Measurements from ENCODE around the gene HDAC4. TPM values are rescaled to one million over a fixed set of nuclear protein-coding genes. Genes with fewer than 3 reads are reported as not detected.

Gene HDAC4
- total and polyA plus RNA-seq, 2 of the 8 experiments (the other 6 are each of a cell fraction or from before 2014, with no cell fraction given) = 15.4 to 31.5 TPM

GRCh38 chr2:239382384-239382880 is 18.4 kb downstream of the HDAC4 start:
- Histone ChIP-seq H3K79me2 (ENCODE audit: control insufficient read depth in 1 of 2, insufficient read depth in 2 of 2, low read length in 2 of 2) (peaks cover 0 to 89% of the 10 kb centered on the region in 2 experiments; a peak in 2 of 4 replicates), H2BK15ac (ENCODE audit: low read length) (no peak overlapping the region), H4K20me1 (replicated peaks in 1 of 2; ENCODE audit: control insufficient read depth in 1 of 2, insufficient read depth in 2 of 2, low read length in 2 of 2) (peaks cover 25 to 31% of the 10 kb centered on the region in 2 experiments), H2BK120ac (replicated peaks; ENCODE audit: low read depth, low read length) (no peak overlapping the region), H3K14ac (ENCODE audit: insufficient read length) (no peak overlapping the region), H3K23me2 (ENCODE audit: low read depth, low read length) (no peaks in the 10 kb centered on the region), H3K9ac (replicated peaks in 1 of 4; ENCODE audit: extremely low read depth in 1 of 4, low read depth in 3 of 4, low read length in 3 of 4) (no peak overlapping the region), H4K91ac (replicated peaks; ENCODE audit: insufficient read length, low read length) (no peak overlapping the region), H2BK12ac (ENCODE audit: low read depth, low read length) (no peak overlapping the region), H3K4ac (replicated peaks; ENCODE audit: insufficient read length, low read depth, low read length) (no peak overlapping the region), H3K36me3 (ENCODE audit: control insufficient read depth in 2 of 4, insufficient read depth in 4 of 4, low read length in 3 of 4) (no peaks in the 10 kb centered on the region; a peak in 1 of 8 replicates), H2AK5ac (ENCODE audit: low read depth, low read length) (no peak overlapping the region), H3K56ac (replicated peaks; ENCODE audit: insufficient read length, low read depth, low read length) (no peak overlapping the region), H2AFZ (ENCODE audit: low read length) (no peak overlapping the region), H2BK20ac (ENCODE audit: low read length) (no peak overlapping the region), H2BK5ac (ENCODE audit: low read depth, low read length) (no peak overlapping the region), H3K4me1 (replicated peaks in 1 of 4; ENCODE audit: control insufficient read depth in 3 of 4, insufficient read depth in 4 of 4, low read length in 3 of 4) (peaks cover 12 to 35% (median 20%) of the 10 kb centered on the region in 4 experiments), H3K4me3 (ENCODE audit: extremely low read depth in 1 of 4, insufficient read depth in 2 of 4, low read depth in 3 of 4, low read length in 4 of 4) (no peak overlapping the region), H4K5ac (ENCODE audit: insufficient read length, low read depth, low read length) (no peak overlapping the region), H3K18ac (ENCODE audit: extremely low read depth, low read length) (no peak overlapping the region), H4K8ac (ENCODE audit: extremely low read depth, insufficient read depth, low read length) (no peak overlapping the region), H3K79me1 (ENCODE audit: low read depth, low read length) (peaks cover 33% of the 10 kb centered on the region), H3K9me3 (ENCODE audit: insufficient read depth in 2 of 2, low read depth in 1 of 2, low read length in 1 of 2) (no peaks in the 10 kb centered on the region), H3K23ac (ENCODE audit: insufficient read length) (no peak overlapping the region), H3K4me2 (ENCODE audit: insufficient read depth in 1 of 2, low read depth in 2 of 2, low read length in 2 of 2) (no peak overlapping the region; a peak in 1 of 4 replicates), H3K27ac (ENCODE audit: low read depth, low read length) (no peak overlapping the region), H3K27me3 (replicated peaks in 1 of 4; ENCODE audit: control insufficient read depth in 3 of 4, extremely low read depth in 1 of 4, insufficient read depth in 3 of 4, low read length in 3 of 4) (no peaks in the 10 kb centered on the region)
- no peak for TF ChIP-seq KDM1A (IDR thresholded peaks at IDR 0.05; ENCODE audit: borderline replicate concordance, low read length)
- no peak for TF ChIP-seq TBP (IDR thresholded peaks at IDR 0.05; ENCODE audit: low read depth, low read length)
- no peak for TF ChIP-seq BACH1 (IDR thresholded peaks at IDR 0.05; ENCODE audit: low read length)
- TF ChIP-seq ZNF274 (IDR thresholded peaks at IDR 0.05; ENCODE audit: borderline replicate concordance, extremely low read depth, low read length) = no peak
- no peak for TF ChIP-seq BCL11A (IDR thresholded peaks at IDR 0.05; ENCODE audit: low read depth in 2 of 2, low read length in 2 of 2)
- no peak for TF ChIP-seq JUND (IDR thresholded peaks at IDR 0.05; ENCODE audit: low read length)
- TF ChIP-seq SIN3A (conservative IDR thresholded peaks at IDR 0.05 in 1 of 2, IDR thresholded peaks at IDR 0.05 in 1 of 2; ENCODE audit: low read depth in 1 of 2, low read length in 2 of 2) = no peak
- no peak for TF ChIP-seq GTF2F1 (IDR thresholded peaks at IDR 0.05; ENCODE audit: borderline replicate concordance, low read depth, low read length)
- TF ChIP-seq ASH2L (IDR thresholded peaks at IDR 0.05; ENCODE audit: low read length) = no peak
- TF ChIP-seq SRF (IDR thresholded peaks at IDR 0.05; ENCODE audit: low read depth, low read length) = no peak
- no peak for TF ChIP-seq FOSL1 (IDR thresholded peaks at IDR 0.05; ENCODE audit: insufficient read depth, low read depth, low read length)
- TF ChIP-seq CHD1 (IDR thresholded peaks at IDR 0.05; ENCODE audit: low read depth, low read length) = no peak
- ChIA-PET CTCF (ENCODE audit: partially characterized antibody) (interaction anchor here (0.7 to 4.1 kb wide), 8 partner anchors 9 to 610 kb away, joined by 3 to 30 read pairs (median 4); no protein-coding TSS in a partner anchor), POLR2A (ENCODE audit: partially characterized antibody) (interaction anchor here (1.4 to 1.8 kb wide), 2 partner anchors 9 to 19 kb away, joined by 4 to 7 read pairs; partner anchors contain the start of gene HDAC4)
- DNase-seq (ENCODE audit: low read depth in 1 of 2, low spot score in 2 of 2) = no peak
- WGBS, 2 experiments (ENCODE audit: extremely low coverage in 1 of 2, insufficient coverage in 1 of 2, insufficient read length in 1 of 2, insufficient replicate concordance in 2 of 2, low coverage in 1 of 2, low lambda C conversion rate in 2 of 2, missing lambda C conversion rate in 1 of 2) = 75% methylated on average over 5 of the region's 6 CpGs; no CpG with 5 or more reads in 1 of the 2 experiments
- no peak for FAIRE-seq

Measured in H1 (cell line).